ENCODE data around the gene NID2. TPM values are rescaled to one million over a fixed set of nuclear protein-coding genes. Genes with fewer than 3 reads are reported as not detected.

Gene NID2
- total RNA-seq, 1 experiment from 2014 or later, result 3.1 TPM

GRCh38 chr14:51960866-51961265 lies 108.0 kb downstream of the NID2 start:
- CTCF ChIA-PET, result no interaction called here
- BruUV-seq (replicated peaks), result no TSS peak
- Histone ChIP-seq H3K4me1 (ENCODE audit: insufficient read depth, low read length) (no peaks in the 10 kb centered on the region), H3K79me2 (ENCODE audit: low read length) (no peaks in the 10 kb centered on the region), H3K9ac (ENCODE audit: low read length) (no peak overlapping the region), H3K9me2 (replicated peaks; ENCODE audit: low read length) (no peaks in the 10 kb centered on the region), H3K27me3 (ENCODE audit: low read length) (no peaks in the 10 kb centered on the region), H3K4me3 (ENCODE audit: low read length) (no peak overlapping the region), H3K4me2 (ENCODE audit: low read length) (no peak overlapping the region), H3K36me3 (ENCODE audit: low read depth, low read length) (no peaks in the 10 kb centered on the region), H3K9me3 (ENCODE audit: low read length) (no peaks in the 10 kb centered on the region), H2AFZ (ENCODE audit: low read length) (no peak overlapping the region), H4K20me1 (ENCODE audit: low read length) (no peaks in the 10 kb centered on the region), H3F3A (ENCODE audit: low read length, unreplicated experiment) (no peaks in the 10 kb centered on the region), H3K27ac (ENCODE audit: low read length) (no peak overlapping the region)
- TF ChIP-seq EZH2phosphoT487 (IDR thresholded peaks at IDR 0.05; ENCODE audit: borderline replicate concordance, low read length), result no peak
- no peak for TF ChIP-seq CTCF (conservative IDR thresholded peaks at IDR 0.05; ENCODE audit: low read depth, low read length)
- no peak for TF ChIP-seq EZH2 (IDR thresholded peaks at IDR 0.05; ENCODE audit: low read length, unreplicated experiment)
- no peak for ATAC-seq
- no peak for DNase-seq
- intact Hi-C loops (cut with micrococcal nuclease), result no loop called here
- POLR2A ChIA-PET (ENCODE audit: unreplicated experiment), result no interaction called here

- H3K27me3 ChIP-seq (ENCODE audit: low read length), result no peaks in the 10 kb centered on the region
- ATAC-seq, result no peak
- no peaks in the 10 kb centered on the region for H3K9me3 ChIP-seq (ENCODE audit: low read length)
- H2AFZ ChIP-seq (ENCODE audit: low read length), result no peak overlapping the region
- H3K9ac ChIP-seq (ENCODE audit: low read length), result no peak overlapping the region
- ChIA-PET POLR2A (ENCODE audit: unreplicated experiment) (no interaction called here), CTCF (no interaction called here)
- no peaks in the 10 kb centered on the region for H3K79me2 ChIP-seq (ENCODE audit: low read length)
- H3K4me1 ChIP-seq (ENCODE audit: insufficient read depth, low read length), result no peaks in the 10 kb centered on the region
- H3F3A ChIP-seq (ENCODE audit: low read length, unreplicated experiment), result no peaks in the 10 kb centered on the region
- no peaks in the 10 kb centered on the region for H3K9me2 ChIP-seq (replicated peaks; ENCODE audit: low read length)
- H3K4me3 ChIP-seq (ENCODE audit: low read length), result no peak overlapping the region
- no peak for TF ChIP-seq EZH2 (IDR thresholded peaks at IDR 0.05; ENCODE audit: low read length, unreplicated experiment)
- TF ChIP-seq EZH2phosphoT487 (IDR thresholded peaks at IDR 0.05; ENCODE audit: borderline replicate concordance, low read length), result no peak
- BruUV-seq (replicated peaks), result no TSS peak
- DNase-seq, result no peak
- no peak overlapping the region for H3K4me2 ChIP-seq (ENCODE audit: low read length)
- H3K36me3 ChIP-seq (ENCODE audit: low read depth, low read length), result no peaks in the 10 kb centered on the region
- intact Hi-C loops (cut with micrococcal nuclease), result no loop called here
- no peak overlapping the region for H3K27ac ChIP-seq (ENCODE audit: low read length)
- H4K20me1 ChIP-seq (ENCODE audit: low read length), result no peaks in the 10 kb centered on the region
Observed at GRCh38 chr14:51959928-51960327, 108.9 kb downstream of the NID2 start.

- Histone ChIP-seq H3K4me3 (ENCODE audit: low read length) (no peak overlapping the region), H3K27ac (ENCODE audit: low read length) (no peak overlapping the region), H3K79me2 (ENCODE audit: low read length) (no peaks in the 10 kb centered on the region), H3K36me3 (ENCODE audit: low read depth, low read length) (no peaks in the 10 kb centered on the region), H3K4me2 (ENCODE audit: low read length) (no peak overlapping the region), H2AFZ (ENCODE audit: low read length) (no peak overlapping the region), H3K9me2 (replicated peaks; ENCODE audit: low read length) (no peaks in the 10 kb centered on the region), H3K4me1 (ENCODE audit: insufficient read depth, low read length) (no peaks in the 10 kb centered on the region), H3K9ac (ENCODE audit: low read length) (no peak overlapping the region), H3K9me3 (ENCODE audit: low read length) (no peaks in the 10 kb centered on the region), H4K20me1 (ENCODE audit: low read length) (no peaks in the 10 kb centered on the region), H3F3A (ENCODE audit: low read length, unreplicated experiment) (no peaks in the 10 kb centered on the region), H3K27me3 (ENCODE audit: low read length) (no peaks in the 10 kb centered on the region)
- no peak for DNase-seq
- TF ChIP-seq CTCF (conservative IDR thresholded peaks at IDR 0.05; ENCODE audit: low read depth, low read length) (no peak), EZH2 (IDR thresholded peaks at IDR 0.05; ENCODE audit: low read length, unreplicated experiment) (no peak), EZH2phosphoT487 (IDR thresholded peaks at IDR 0.05; ENCODE audit: borderline replicate concordance, low read length) (no peak)
- ChIA-PET POLR2A (ENCODE audit: unreplicated experiment) (no interaction called here), CTCF (interaction anchor here (1.1 kb wide), 1 partner anchor 21 kb away, joined by 5 read pairs; no protein-coding TSS in a partner anchor)
- intact Hi-C loops (cut with micrococcal nuclease), result no loop called here
- no peak for ATAC-seq
- BruUV-seq (replicated peaks), result no TSS peak
Observed at GRCh38 chr14:51957950-51958349, 110.9 kb downstream of the NID2 start.

Other genes with a start within 250 kb of the NID2 start
- gene GNG2, start 208.4 kb downstream of the NID2 start, total RNA-seq (2014; rRNA removed), result 6.8 and 9.3 TPM in 2 replicates
- gene RTRAF, start 79.5 kb downstream of the NID2 start, total RNA-seq (2014; rRNA removed), result 218 and 300 TPM in 2 replicates
- not detected in 2 replicates for gene PTGDR, start 198.6 kb upstream of the NID2 start, total RNA-seq (2014; rRNA removed)
- 4.6 and 4.7 TPM in 2 replicates for gene PTGER2, start 245.3 kb upstream of the NID2 start, total RNA-seq (2014; rRNA removed)

Data from PC-3 (cell line).